Left kidney (tissue), 2 donors: Measurements from ENCODE around the gene NR1H2. TPM values are rescaled to one million over a fixed set of nuclear protein-coding genes. Genes with fewer than 3 reads are reported as not detected.

Source experiments
- DNase-seq: peaks from one replicate; pipeline ENCODE4 v3.0.0-alpha.2; 2013
- polyA plus RNA-seq: library from polyadenylated mRNA; unstranded; fragments of 120-200 nt; gene quantifications from one replicate; pipeline ENCODE4 v1.2.1, GENCODE V29; 2013; ENCODE audit not compliant: insufficient read length

The NR1H2 gene
- polyA plus RNA-seq, 1 donor, result 32.1 TPM

DNA sequence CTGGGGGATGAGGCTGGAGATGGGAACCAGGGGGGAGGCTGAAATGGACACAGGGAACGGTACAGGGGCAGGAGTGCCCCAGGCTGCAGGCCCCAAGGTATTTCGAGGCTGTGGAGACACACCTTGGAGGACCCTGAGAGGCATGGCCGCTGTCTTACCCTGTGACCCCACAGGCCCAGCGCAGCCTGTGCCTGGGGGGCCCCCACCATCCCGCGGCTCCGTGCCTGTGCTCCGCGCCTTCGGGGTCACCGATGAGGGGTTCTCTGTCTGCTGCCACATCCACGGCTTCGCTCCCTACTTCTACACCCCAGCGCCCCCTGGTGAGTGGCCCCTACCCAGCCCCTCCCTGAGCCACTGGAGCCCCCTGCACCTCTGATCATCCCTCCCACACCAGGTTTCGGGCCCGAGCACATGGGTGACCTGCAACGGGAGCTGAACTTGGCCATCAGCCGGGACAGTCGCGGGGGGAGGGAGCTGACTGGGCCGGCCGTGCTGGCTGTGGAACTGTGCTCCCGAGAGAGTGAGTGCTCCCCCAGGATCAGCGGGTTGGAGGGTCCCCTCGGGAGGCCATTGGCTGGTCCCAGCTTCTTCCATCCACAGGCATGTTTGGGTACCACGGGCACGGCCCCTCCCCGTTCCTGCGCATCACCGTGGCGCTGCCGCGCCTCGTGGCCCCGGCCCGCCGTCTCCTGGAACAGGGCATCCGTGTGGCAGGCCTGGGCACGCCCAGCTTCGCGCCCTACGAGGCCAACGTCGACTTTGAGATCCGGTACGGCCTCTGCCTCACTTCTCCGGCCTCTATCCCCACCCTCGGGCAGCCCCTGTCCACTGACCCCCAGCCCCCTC lies 25.6 kb downstream of the NR1H2 start:
- no peak for DNase-seq

GRCh38 chr19:50402544-50403301 lies 26.5 kb downstream of the NR1H2 start:
- DNase-seq, result no peak

DNA sequence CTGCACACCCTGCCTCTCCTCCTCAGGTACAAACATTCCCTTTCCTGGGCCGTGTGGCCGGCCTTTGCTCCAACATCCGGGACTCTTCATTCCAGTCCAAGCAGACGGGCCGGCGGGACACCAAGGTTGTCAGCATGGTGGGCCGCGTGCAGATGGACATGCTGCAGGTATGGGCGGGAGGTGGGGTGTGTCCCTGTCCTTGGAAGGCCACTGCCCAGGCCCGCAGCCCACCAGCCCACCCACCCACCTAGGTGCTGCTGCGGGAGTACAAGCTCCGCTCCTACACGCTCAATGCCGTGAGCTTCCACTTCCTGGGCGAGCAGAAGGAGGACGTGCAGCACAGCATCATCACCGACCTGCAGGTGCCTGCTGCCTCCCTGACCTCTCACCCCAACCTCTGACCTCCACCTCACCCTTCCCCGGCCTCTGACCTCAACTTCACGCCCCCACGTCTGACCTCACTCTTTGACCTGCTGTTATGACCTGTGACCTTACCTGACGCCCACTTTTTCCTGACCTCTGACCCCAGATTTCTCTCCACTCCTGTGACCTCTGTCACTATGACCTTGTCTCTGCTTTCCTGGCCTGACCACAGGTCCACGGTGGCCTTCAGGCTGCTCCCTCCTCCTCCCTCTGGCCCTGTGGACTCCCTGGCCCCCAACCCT lies 30.0 kb downstream of the NR1H2 start:
- DNase-seq, result no peak

- no peak for DNase-seq
Observed at GRCh38 chr19:50406829-50407228, 30.6 kb downstream of the NR1H2 start.

DNA sequence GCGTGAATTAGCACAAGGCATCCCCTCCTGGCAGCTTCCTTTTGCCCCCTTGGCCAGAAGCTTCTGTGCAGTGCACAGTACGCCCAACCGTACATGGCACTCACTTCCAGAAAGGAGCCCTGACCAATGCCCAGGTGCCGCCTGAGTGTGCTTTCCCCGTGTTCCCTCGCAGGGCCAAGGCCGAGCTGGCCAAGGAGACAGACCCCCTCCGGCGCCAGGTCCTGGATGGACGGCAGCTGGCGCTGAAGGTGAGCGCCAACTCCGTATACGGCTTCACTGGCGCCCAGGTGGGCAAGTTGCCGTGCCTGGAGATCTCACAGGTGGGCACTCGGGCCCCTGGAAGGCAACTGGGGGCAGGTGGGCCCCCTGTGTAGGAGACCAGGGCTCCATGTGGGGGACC lies 33.1 kb downstream of the NR1H2 start:
- no peak for DNase-seq

GRCh38 chr19:50410109-50410508 lies 33.9 kb downstream of the NR1H2 start:
- no peak for DNase-seq

DNA sequence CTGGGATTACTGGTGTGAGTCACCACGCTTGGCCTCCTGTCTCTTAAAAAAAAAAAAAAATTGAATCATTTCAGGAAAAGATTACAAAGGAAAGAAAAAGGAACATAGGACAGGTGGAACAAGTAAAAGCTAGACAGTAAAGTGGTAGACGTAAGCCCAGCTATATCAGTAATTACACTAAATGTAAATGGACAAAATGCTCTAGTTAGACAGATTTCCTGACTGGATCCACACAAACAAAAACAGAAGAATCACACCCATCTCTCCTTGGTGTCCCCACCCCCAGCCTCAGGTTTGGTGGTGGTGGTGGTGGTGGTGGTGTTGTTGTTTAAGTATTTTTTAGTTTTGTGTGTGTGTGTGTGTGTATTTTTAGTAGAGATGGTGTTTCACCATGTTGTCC lies 36.2 kb downstream of the NR1H2 start:
- DNase-seq, result no peak

DNA sequence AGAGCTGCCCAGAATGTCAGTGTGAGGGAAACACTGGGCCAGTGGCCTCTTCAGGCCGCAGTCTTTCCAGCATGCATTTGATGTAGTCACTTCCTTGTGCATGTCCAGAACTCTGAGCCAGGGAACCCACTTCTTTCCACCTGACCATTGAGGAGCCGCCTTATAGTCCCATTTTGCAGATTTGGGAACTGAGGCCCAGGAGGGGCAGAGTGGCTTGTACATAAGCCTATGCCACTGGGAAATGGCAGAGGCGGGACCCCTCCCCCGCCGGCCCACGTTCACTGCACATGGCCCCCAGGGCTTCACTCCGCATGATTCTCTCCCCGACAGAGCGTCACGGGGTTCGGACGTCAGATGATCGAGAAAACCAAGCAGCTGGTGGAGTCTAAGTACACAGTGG lies 36.8 kb downstream of the NR1H2 start:
- DNase-seq, result no peak

GRCh38 chr19:50413531-50413930 lies 37.3 kb downstream of the NR1H2 start:
- DNase-seq, result no peak

- peak; percentile 48 for DNase-seq
Observed at GRCh38 chr19:50414864-50415660, 38.8 kb downstream of the NR1H2 start.

DNA sequence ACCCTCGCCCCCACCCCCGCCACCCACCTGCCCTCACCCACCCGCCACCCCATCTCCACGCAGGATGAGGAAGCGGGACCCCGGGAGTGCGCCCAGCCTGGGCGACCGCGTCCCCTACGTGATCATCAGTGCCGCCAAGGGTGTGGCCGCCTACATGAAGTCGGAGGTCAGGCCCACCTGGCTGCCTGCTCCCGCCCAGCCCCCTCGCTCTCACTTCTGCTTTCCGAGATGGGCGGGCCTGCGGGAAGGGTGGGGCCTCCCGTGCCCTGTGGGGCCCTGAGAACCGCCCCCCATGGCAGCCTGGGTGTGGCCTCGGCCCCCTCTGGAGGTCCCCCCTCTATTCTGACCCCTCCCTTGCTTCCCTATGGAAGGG lies 39.4 kb downstream of the NR1H2 start:
- DNase-seq, result no peak

- no peak for DNase-seq
Observed at GRCh38 chr19:50416034-50416977, 40.0 kb downstream of the NR1H2 start.

DNA sequence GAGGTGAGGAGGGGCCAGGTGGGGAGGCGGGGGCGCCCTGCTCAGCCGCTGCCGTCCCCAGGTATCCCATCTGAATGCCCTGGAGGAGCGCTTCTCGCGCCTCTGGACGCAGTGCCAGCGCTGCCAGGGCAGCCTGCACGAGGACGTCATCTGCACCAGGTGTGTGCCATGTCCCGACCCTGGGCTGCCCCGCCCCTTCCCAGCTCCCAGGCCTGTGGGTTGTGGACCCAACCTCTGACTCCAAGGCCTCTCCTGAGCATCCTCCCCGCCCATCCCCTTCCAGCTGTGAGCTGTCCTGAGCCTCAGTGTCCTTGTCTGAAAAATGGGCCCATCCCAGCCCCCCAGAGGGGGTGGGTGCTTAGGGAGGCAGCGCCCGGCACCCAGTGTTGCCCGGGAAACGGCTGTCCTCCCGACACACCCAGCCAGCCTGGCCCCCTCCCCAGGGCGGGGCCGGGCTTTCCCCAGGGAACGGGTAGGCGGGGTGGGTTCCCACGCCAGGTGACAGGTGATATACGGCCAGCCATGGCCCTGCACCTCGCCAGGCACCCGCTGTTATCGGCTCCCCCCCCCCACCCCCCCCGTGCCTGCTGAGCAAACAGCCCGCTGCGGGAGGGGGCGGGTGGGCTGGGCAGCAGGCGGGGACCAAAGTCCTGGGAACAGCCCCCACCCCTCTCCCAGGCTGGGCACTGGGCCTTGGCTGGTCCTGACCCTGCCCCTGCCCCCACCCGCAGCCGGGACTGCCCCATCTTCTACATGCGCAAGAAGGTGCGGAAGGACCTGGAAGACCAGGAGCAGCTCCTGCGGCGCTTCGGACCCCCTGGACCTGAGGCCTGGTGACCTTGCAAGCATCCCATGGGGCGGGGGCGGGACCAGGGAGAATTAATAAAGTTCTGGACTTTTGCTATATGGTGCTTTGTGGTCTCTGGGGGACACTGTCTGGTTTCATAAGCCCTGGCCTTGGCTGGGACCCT lies 41.1 kb downstream of the NR1H2 start:
- DNase-seq, result no peak

DNA sequence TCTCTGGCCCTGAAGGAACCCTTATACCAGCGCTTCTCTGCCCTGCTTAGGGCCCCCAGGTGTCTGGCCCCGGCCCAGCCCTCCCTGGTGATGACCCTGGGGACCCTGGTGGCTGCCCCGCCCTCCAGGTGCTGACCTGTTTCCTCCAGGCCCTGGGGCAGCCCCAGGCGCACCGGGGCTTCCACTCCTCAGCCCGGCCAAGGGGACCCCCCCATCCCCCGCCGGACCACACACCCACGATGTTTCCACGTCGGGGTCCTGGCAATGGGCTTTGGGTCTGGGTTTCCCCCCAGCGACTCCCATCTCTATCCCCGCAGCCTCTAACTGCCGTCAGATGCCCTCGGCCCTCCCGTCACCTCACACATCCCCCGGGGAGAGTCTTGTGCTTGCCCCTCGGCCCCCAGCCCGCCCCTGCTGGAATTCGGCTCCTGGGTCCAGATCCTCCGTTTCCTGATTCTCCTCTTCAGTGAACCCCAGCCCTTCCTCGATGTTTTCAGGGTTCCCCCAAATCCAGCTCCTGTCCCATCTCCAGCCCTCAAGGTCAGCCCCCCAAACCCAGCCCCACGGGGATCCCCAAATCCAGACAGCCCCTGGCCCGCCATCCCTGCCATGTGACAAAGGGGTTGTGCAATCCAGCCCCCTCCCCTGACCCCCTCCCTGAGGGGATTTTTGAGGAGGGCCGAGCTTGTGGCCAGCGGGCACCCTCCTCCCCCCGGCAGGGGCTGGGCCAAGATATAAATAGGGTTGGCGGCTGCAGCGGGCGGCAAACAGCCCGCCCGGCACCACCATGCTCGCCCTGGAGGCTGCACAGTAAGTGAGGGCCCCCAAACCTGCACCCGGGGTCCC lies 42.1 kb downstream of the NR1H2 start, which contains the start of gene SPIB:
TSS of gene SPIB (plus strand) at position 763 of the 846 bp plus-strand sequence. CDS start at position 788, 25 bp downstream.
- no peak for DNase-seq

DNA sequence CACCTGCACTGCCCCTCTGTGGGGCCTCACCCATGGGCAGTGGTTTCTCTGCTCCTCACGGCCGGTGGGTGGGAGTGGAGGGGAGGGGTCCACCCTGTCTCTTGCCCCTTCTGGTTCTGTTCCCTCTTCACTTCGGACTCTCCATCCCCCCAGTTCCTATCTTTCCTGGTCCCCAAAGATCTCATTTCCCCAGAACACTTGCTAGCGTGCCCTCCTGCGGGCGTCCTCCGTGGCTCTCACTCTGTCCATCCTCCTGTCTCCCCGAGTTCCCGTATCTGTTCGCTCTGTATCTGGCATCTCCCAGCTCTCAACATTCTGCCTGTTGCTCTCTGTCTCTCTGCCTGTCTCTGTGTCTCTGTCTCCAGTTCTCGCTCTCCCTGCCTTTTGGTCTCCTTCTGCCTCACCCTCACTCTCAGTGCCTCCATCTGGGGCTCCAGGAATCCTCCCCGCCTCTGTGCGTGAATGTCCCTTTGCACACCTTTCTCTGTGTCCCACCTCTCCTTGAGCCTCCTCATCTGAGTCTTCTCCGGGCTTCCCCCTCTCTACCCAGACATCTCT lies 42.8 kb downstream of the NR1H2 start:
- DNase-seq, result no peak

DNA sequence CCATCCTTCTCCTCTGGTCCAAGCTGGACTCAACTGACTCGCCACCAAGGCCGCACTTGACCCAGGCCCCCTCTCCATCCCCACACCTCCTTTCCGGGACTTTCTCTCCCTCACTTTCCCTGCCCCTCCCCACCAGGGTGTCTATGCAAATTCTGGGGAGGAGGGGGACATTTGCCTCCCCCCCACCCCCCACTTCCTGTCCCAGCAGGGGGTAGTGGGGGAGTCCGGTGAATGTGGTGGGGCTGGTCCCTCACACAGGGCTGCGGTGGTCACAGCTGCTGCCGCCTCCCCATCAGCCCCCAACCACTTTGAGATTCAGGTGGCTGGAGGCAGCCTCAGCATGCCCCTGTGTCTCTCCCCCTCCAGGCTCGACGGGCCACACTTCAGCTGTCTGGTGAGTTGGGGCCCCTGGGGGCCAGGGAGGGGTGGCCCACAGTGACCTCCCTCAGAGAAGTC lies 43.4 kb downstream of the NR1H2 start:
- DNase-seq, result no peak

- DNase-seq, result no peak
Observed at GRCh38 chr19:50420127-50420526, 43.9 kb downstream of the NR1H2 start.

DNA sequence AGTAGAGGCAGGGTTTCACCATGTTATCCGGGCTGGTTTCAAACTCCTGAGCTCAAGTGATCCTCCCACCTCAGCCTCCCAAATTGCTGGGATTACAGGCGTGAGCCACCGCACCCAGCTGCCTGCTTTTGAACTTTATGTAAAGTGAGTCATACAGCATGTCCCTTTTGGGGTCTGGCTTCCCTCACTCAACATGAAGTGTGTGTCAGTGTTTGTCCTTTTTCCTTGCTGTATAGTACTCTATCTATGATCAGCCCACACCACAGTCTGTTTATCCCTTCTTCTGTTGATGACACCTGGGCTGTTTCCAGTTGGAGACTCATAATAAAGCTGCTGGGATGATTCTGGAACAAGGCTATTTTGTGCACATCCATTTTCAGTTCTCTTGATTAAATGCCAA lies 44.6 kb downstream of the NR1H2 start:
- no peak for DNase-seq
